ENCODE data around the gene KPNA1.
"Not testable (repeated sequence)": the region's sequence is repeated elsewhere in the genome, so short reads cannot be mapped to it uniquely, and the experiment has no call there.

Gene KPNA1

GRCh38 chr3:122515870-122516269 is 1.1 kb upstream of the KPNA1 start:
- POLR2A ChIA-PET, result no interaction called here

GRCh38 chr3:122515020-122515468 is 305 bp upstream of the KPNA1 start:
- H3K4me3 ChIP-seq (ENCODE audit: low read depth, low read length), result peak overlapping the region; percentile 82
- CTCF ChIA-PET, result interaction anchor here (0.7 to 1.6 kb wide), 4 partner anchors 18 to 166 kb away, joined by 3 to 4 read pairs (median 4); partner anchors contain the start of gene PARP14
- TF ChIP-seq CTCF (IDR thresholded peaks at IDR 0.05; ENCODE audit: insufficient read depth, low read length, missing control alignments), result no peak
- no peak for DNase-seq (ENCODE audit: low read depth, low spot score)
- POLR2A ChIA-PET, result interaction anchor here (0.5 to 1.2 kb wide), 4 partner anchors 13 to 116 kb away, joined by 3 to 7 read pairs (median 4); partner anchors contain the start of gene WDR5B

More at GRCh38 chr3:122515870-122516269, 1.1 kb upstream of the KPNA1 start:
- H3K4me3 ChIP-seq (ENCODE audit: low read depth, low read length), result no peak overlapping the region
- no peak for TF ChIP-seq CTCF (IDR thresholded peaks at IDR 0.05; ENCODE audit: insufficient read depth, low read length, missing control alignments)
- no peak for DNase-seq (ENCODE audit: low read depth, low spot score)
- CTCF ChIA-PET, result interaction anchor here (1.6 kb wide), 1 partner anchor 123 kb away, joined by 4 read pairs; no protein-coding TSS in a partner anchor

GRCh38 chr3:122513386-122514122 is 1.2 kb downstream of the KPNA1 start:
- no peak for DNase-seq (ENCODE audit: low read depth, low spot score)
- CTCF ChIA-PET, result interaction anchor here (0.9 to 1.2 kb wide), 3 partner anchors 49 to 166 kb away, joined by 3 read pairs; no protein-coding TSS in a partner anchor
- POLR2A ChIA-PET, result interaction anchor here (0.6 kb wide), 1 partner anchor 20 kb away, joined by 3 read pairs; no protein-coding TSS in a partner anchor
- TF ChIP-seq CTCF (IDR thresholded peaks at IDR 0.05; ENCODE audit: insufficient read depth, low read length, missing control alignments), result no peak
- peak overlapping the region; percentile 82 for H3K4me3 ChIP-seq (ENCODE audit: low read depth, low read length)

- TF ChIP-seq CTCF (IDR thresholded peaks at IDR 0.05; ENCODE audit: insufficient read depth, low read length, missing control alignments), result no peak
- no peak overlapping the region for H3K4me3 ChIP-seq (ENCODE audit: low read depth, low read length)
- CTCF ChIA-PET, result interaction anchor here (0.9 to 1.5 kb wide), 4 partner anchors 11 to 160 kb away, joined by 3 to 4 read pairs (median 4); no protein-coding TSS in a partner anchor
- POLR2A ChIA-PET, result no interaction called here
- no peak for DNase-seq (ENCODE audit: low read depth, low spot score)
Measured at GRCh38 chr3:122512284-122512683, 2.5 kb downstream of the KPNA1 start.

GRCh38 chr3:122510878-122511535 is 3.7 kb downstream of the KPNA1 start:
- no peak overlapping the region for H3K4me3 ChIP-seq (ENCODE audit: low read depth, low read length)
- no peak for DNase-seq (ENCODE audit: low read depth, low spot score)
- no peak for TF ChIP-seq CTCF (IDR thresholded peaks at IDR 0.05; ENCODE audit: insufficient read depth, low read length, missing control alignments)
- ChIA-PET POLR2A (no interaction called here), CTCF (interaction anchor here (1.2 kb wide), 1 partner anchor 10 kb away, joined by 4 read pairs; no protein-coding TSS in a partner anchor)

- DNase-seq (ENCODE audit: low read depth, low spot score); POLR2A ChIA-PET; H3K4me3 ChIP-seq (ENCODE audit: low read depth, low read length): not testable (repeated sequence)
- CTCF ChIA-PET, result interaction anchor here (1.2 kb wide), 1 partner anchor 171 kb away, joined by 3 read pairs; no protein-coding TSS in a partner anchor
Measured at GRCh38 chr3:122508944-122509343, 5.8 kb downstream of the KPNA1 start.

Data from AG04449 (cell line).